ENCODE measurements around the gene CTNNA2. TPM values are rescaled to one million over a fixed set of nuclear protein-coding genes. Genes with fewer than 3 reads are reported as not detected.
A peak's percentile ranks its signal among the peaks of the same experiment; 100 is the strongest.

Gene CTNNA2
- total and polyA plus RNA-seq, 11 donors: 0.20 to 0.81 TPM; not detected in 9

DNA sequence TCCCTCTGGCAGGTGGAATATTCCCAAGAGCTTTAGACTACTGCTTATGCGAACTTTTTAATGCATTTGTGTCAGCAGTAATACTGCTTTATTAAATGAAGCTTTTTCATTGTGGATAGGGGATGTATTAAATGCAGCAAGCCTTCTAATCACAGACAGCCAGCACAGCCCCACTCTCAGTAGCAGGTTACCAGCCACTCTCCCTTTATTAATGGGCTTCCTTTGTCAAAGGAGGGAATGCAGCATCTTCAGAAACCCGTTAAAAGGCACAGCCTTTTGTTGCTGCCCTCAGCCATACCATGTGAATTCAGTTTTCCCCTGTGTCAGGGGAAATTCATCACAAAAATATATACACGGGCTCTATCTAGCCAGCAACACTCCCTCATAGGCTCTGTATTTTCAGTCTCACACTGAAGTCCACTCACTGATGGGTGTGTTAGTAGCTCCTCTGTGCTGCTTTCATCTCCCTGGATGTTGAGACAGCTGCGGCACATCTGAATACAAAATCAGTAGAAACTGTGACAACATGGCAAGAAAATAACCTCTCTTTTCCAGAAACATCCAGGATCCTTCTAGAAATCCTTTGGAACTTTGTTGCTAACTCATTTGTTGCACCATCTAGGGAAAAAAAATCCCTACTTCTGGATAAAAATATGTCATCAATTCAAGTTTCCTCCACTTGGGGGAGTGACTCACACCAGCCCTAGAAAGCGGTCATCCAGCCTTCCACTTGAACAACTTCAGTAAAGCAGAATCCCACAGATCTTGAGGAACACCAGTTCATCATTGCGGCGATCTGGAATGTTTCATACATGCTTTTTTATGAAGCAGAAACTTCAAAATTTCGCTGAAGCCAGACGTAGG, 743.3 kb downstream of the CTNNA2 start:
- Histone ChIP-seq H3K27me3 (no peaks in the 10 kb centered on the region), H3K27ac (no peak overlapping the region), H3K36me3 (no peaks in the 10 kb centered on the region), H3K9me3 (no peaks in the 10 kb centered on the region), H3K4me1 (peaks cover 0 to 6% (median 0%) of the 10 kb centered on the region in 12 donors), H3K4me3 (no peak overlapping the region)
- no peak for TF ChIP-seq POLR2A (IDR thresholded peaks at IDR 0.05)
- TF ChIP-seq, protein P1, sequence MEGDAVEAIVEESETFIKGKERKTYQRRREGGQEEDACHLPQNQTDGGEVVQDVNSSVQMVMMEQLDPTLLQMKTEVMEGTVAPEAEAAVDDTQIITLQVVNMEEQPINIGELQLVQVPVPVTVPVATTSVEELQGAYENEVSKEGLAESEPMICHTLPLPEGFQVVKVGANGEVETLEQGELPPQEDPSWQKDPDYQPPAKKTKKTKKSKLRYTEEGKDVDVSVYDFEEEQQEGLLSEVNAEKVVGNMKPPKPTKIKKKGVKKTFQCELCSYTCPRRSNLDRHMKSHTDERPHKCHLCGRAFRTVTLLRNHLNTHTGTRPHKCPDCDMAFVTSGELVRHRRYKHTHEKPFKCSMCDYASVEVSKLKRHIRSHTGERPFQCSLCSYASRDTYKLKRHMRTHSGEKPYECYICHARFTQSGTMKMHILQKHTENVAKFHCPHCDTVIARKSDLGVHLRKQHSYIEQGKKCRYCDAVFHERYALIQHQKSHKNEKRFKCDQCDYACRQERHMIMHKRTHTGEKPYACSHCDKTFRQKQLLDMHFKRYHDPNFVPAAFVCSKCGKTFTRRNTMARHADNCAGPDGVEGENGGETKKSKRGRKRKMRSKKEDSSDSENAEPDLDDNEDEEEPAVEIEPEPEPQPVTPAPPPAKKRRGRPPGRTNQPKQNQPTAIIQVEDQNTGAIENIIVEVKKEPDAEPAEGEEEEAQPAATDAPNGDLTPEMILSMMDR (IDR thresholded peaks at IDR 0.05): peak in 2 of 12 donors; percentile 19 to 24
- no peak for DNase-seq
- intact Hi-C loops (cut with DNase I): no loop called here
- WGBS, 4 donors: 63 to 77% (median 74%) methylated on average over 9 of the region's 9 CpGs
- no peak for ATAC-seq

GRCh38 chr2:80256782-80257167, 743.9 kb downstream of the CTNNA2 start:
- DNase-seq (no peak), ATAC-seq (no peak)
- Histone ChIP-seq H3K27ac (no peak overlapping the region), H3K4me1 (peaks cover 0 to 6% (median 0%) of the 10 kb centered on the region in 12 donors), H3K36me3 (no peaks in the 10 kb centered on the region), H3K27me3 (no peaks in the 10 kb centered on the region), H3K9me3 (no peaks in the 10 kb centered on the region), H3K4me3 (no peak overlapping the region)
- WGBS, 4 donors: 59 to 75% (median 72%) methylated on average over 3 of the region's 3 CpGs
- no peak for TF ChIP-seq POLR2A (IDR thresholded peaks at IDR 0.05)
- TF ChIP-seq, protein P1 (IDR thresholded peaks at IDR 0.05): no peak
- intact Hi-C loops (cut with DNase I): no loop called here

GRCh38 chr2:80257450-80257849, 744.6 kb downstream of the CTNNA2 start:
- 91 to 99% (median 97%) methylated on average over 4 of the region's 4 CpGs for WGBS, 4 donors
- intact Hi-C loops (cut with DNase I): no loop called here
- Histone ChIP-seq H3K27me3 (no peaks in the 10 kb centered on the region), H3K9me3 (no peaks in the 10 kb centered on the region), H3K36me3 (no peaks in the 10 kb centered on the region), H3K4me3 (no peak overlapping the region), H3K4me1 (peaks cover 0 to 6% (median 0%) of the 10 kb centered on the region in 12 donors), H3K27ac (no peak overlapping the region)
- ATAC-seq (no peak), DNase-seq (no peak)
- no peak for TF ChIP-seq POLR2A (IDR thresholded peaks at IDR 0.05)
- TF ChIP-seq, protein P1 (IDR thresholded peaks at IDR 0.05): no peak

DNA sequence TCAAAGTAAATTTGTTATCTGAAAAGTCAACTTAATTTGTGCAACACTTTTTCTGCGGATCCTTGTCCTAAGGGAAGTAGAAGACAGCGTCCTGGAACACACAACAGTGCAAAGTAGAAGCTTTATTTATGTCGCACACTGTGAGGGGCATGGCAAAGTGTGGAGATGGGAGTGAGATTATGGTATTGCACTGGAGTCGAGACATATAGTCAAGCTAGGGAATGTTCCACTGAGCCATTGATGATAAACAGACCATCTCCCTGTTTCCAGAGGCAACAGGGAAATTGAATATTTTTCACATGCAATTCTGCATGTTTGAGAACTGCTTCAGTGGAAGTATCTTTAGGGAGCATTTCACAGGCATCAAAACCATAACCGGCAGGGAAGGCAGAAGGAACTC, 745.5 kb downstream of the CTNNA2 start:
- DNase-seq: no peak
- Histone ChIP-seq H3K9me3 (no peaks in the 10 kb centered on the region), H3K36me3 (no peaks in the 10 kb centered on the region), H3K4me3 (no peak overlapping the region), H3K4me1 (peaks cover 0 to 6% (median 0%) of the 10 kb centered on the region in 12 donors), H3K27ac (no peak overlapping the region), H3K27me3 (no peaks in the 10 kb centered on the region)
- no peak for TF ChIP-seq POLR2A (IDR thresholded peaks at IDR 0.05)
- TF ChIP-seq, protein P1 (IDR thresholded peaks at IDR 0.05): no peak
- intact Hi-C loops (cut with DNase I): no loop called here
- ATAC-seq: no peak
- 87 to 92% (median 91%) methylated on average over 5 of the region's 5 CpGs for WGBS, 4 donors
